Astrocyte (in vitro differentiated cells and primary cell): Measurements from ENCODE around the gene PLD4. TPM values are rescaled to one million over a fixed set of nuclear protein-coding genes. Genes with fewer than 3 reads are reported as not detected.

ENCODE experiments used
- DNase-seq: peaks from one replicate; pipeline ENCODE4 v3.0.0-alpha.2; 2010; ENCODE audit warnings: low read depth
- FAIRE-seq: peaks from 2 replicates; lab custom pipeline; 2011; peaks lifted over from hg19 to GRCh38; lab: Jason Lieb, UNC
- H2AFZ ChIP-seq: 2 replicates; pipeline ENCODE4 v1.6.0; 2012; ENCODE audit warnings: low read depth, low read length, inconsistent platforms
- H3K27ac ChIP-seq: 2 replicates; pipeline ENCODE4 v1.5.1; 2011; ENCODE audit warnings: low read depth, low read length, inconsistent platforms
- H3K27me3 ChIP-seq: 2 replicates; pipeline ENCODE4 v1.6.0; 2011; ENCODE audit warnings: low read length, inconsistent platforms; ENCODE audit not compliant: insufficient read depth
- H3K36me3 ChIP-seq: 2 replicates; pipeline ENCODE4 v1.5.1; 2011; ENCODE audit warnings: low read length, inconsistent platforms; ENCODE audit not compliant: insufficient read depth
- H3K4me1 ChIP-seq: 2 replicates; pipeline ENCODE4 v1.5.1; 2011; ENCODE audit warnings: low read length, inconsistent platforms; ENCODE audit not compliant: insufficient read depth
- H3K4me2 ChIP-seq: 2 replicates; pipeline ENCODE4 v1.6.0; 2012; ENCODE audit warnings: low read length, inconsistent platforms
- H3K4me3 ChIP-seq: 2 replicates; pipeline ENCODE4 v1.5.1; 2011; ENCODE audit warnings: low read depth, mild to moderate bottlenecking, low read length, inconsistent platforms; ENCODE audit not compliant: insufficient read depth
- H3K79me2 ChIP-seq: 2 replicates; pipeline ENCODE4 v1.6.0; 2012; ENCODE audit warnings: mild to moderate bottlenecking, low read length, inconsistent platforms; ENCODE audit not compliant: insufficient read depth
- H3K9ac ChIP-seq: 2 replicates; pipeline ENCODE4 v1.6.0; 2012; ENCODE audit warnings: mild to moderate bottlenecking, low read length, inconsistent platforms
- H3K9me3 ChIP-seq: 2 replicates; pipeline ENCODE4 v1.5.1; 2012; ENCODE audit warnings: low read depth, mild to moderate bottlenecking, low read length, inconsistent platforms; ENCODE audit not compliant: insufficient read depth
- H4K20me1 ChIP-seq: 2 replicates; pipeline ENCODE4 v1.6.0; 2012; ENCODE audit warnings: low read length, inconsistent platforms; ENCODE audit not compliant: insufficient read depth
- H3K27ac Mint-ChIP-seq: one replicate; pipeline ENCODE4 v1.8.0; 2021; ENCODE audit warnings: mild to moderate bottlenecking, mixed read lengths; ENCODE audit not compliant: unreplicated experiment
- H3K27me3 Mint-ChIP-seq: one replicate; pipeline ENCODE4 v1.8.0; 2021; ENCODE audit warnings: low read depth, mixed read lengths; ENCODE audit not compliant: unreplicated experiment
- H3K36me3 Mint-ChIP-seq: one replicate; pipeline ENCODE4 v1.8.0; 2021; ENCODE audit warnings: low read depth, mixed read lengths; ENCODE audit not compliant: unreplicated experiment
- H3K4me1 Mint-ChIP-seq: one replicate; pipeline ENCODE4 v1.8.0; 2021; ENCODE audit warnings: low read depth, mixed read lengths; ENCODE audit not compliant: unreplicated experiment
- H3K4me3 Mint-ChIP-seq: one replicate; pipeline ENCODE4 v1.8.0; 2021; ENCODE audit warnings: mild to moderate bottlenecking, moderate library complexity, mixed read lengths; ENCODE audit not compliant: unreplicated experiment
- H3K9me3 Mint-ChIP-seq: one replicate; pipeline ENCODE4 v1.8.0; 2021; ENCODE audit warnings: mild to moderate bottlenecking, mixed read lengths; ENCODE audit not compliant: unreplicated experiment
- CTCF ChIP-seq: IDR thresholded peaks from 2 replicates; pipeline ENCODE4 v1.5.1; 2011; ENCODE audit warnings: low read depth, mild to moderate bottlenecking, inconsistent platforms, low read length, moderate library complexity; ENCODE audit not compliant: insufficient read depth
- EZH2 ChIP-seq: IDR thresholded peaks from 2 replicates; pipeline ENCODE4 v1.6.1; 2012; ENCODE audit warnings: mild to moderate bottlenecking, low read length, inconsistent platforms; ENCODE audit not compliant: insufficient read depth
- total RNA-seq: library from RNA; stranded (reverse); gene quantifications from 2 replicates; pipeline ENCODE4 v1.2.1, GENCODE V29; 2021

PLD4 gene
- total RNA-seq, 1 donor from 2014 or later = 0.14 TPM

GRCh38 chr14:104957146-104958113, 32.8 kb downstream of the PLD4 start:
- no peak overlapping the region for H3K27ac Mint-ChIP-seq

GRCh38 chr14:104964546-104964945, 39.9 kb downstream of the PLD4 start:
- no peak overlapping the region for H3K4me3 ChIP-seq
- no peak overlapping the region for H3K4me3 Mint-ChIP-seq
- H4K20me1 ChIP-seq = peaks cover 36% of the 10 kb centered on the region
- H3K4me1 ChIP-seq = peaks cover 23% of the 10 kb centered on the region
- H3K36me3 ChIP-seq = no peaks in the 10 kb centered on the region
- peaks cover 8% of the 10 kb centered on the region for H3K27me3 Mint-ChIP-seq
- H3K27ac ChIP-seq = no peak overlapping the region
- H3K27me3 ChIP-seq = no peaks in the 10 kb centered on the region
- DNase-seq (no peak), FAIRE-seq (no peak)
- H3K9me3 ChIP-seq = no peaks in the 10 kb centered on the region
- H3K9ac ChIP-seq = no peak overlapping the region
- H3K79me2 ChIP-seq = peaks cover 3% of the 10 kb centered on the region
- H3K27ac Mint-ChIP-seq = no peak overlapping the region
- no peaks in the 10 kb centered on the region for H3K9me3 Mint-ChIP-seq
- TF ChIP-seq CTCF = no peak
- TF ChIP-seq EZH2 = no peak
- no peaks in the 10 kb centered on the region for H3K36me3 Mint-ChIP-seq
- H3K4me2 ChIP-seq = no peak overlapping the region
- H3K4me1 Mint-ChIP-seq = peaks cover 11% of the 10 kb centered on the region
- no peak overlapping the region for H2AFZ ChIP-seq

More at GRCh38 chr14:104957146-104958113, 32.8 kb downstream of the PLD4 start:
- Histone ChIP-seq H3K9me3 (no peaks in the 10 kb centered on the region), H3K4me2 (no peak overlapping the region), H3K9ac (no peak overlapping the region), H3K79me2 (no peaks in the 10 kb centered on the region), H3K4me3 (no peak overlapping the region), H3K4me1 (no peaks in the 10 kb centered on the region), H3K27me3 (no peaks in the 10 kb centered on the region), H3K36me3 (no peaks in the 10 kb centered on the region), H4K20me1 (peaks cover 25% of the 10 kb centered on the region), H2AFZ (no peak overlapping the region), H3K27ac (no peak overlapping the region)
- H3K4me1 Mint-ChIP-seq = no peaks in the 10 kb centered on the region
- H3K4me3 Mint-ChIP-seq = no peak overlapping the region
- H3K27me3 Mint-ChIP-seq = peaks cover 14% of the 10 kb centered on the region
- H3K9me3 Mint-ChIP-seq = no peaks in the 10 kb centered on the region
- H3K36me3 Mint-ChIP-seq = peaks cover 26% of the 10 kb centered on the region
- DNase-seq = no peak
- no peak for TF ChIP-seq CTCF
- no peak for TF ChIP-seq EZH2
- FAIRE-seq = no peak
